Endothelial cell of umbilical vein (primary cell): ENCODE results near the gene ZNF804B.

ENCODE experiments used
- CTCF ChIP-seq, 2 donors: IDR thresholded peaks; 1 replicate in 1 of 2; 2 replicates in 1 of 2; pipeline ENCODE4 v1.5.1; 2011; ENCODE audit warnings: low read length in 2 of 2, mild to moderate bottlenecking in 2 of 2, moderate library complexity in 2 of 2, control low read depth in 1 of 2, inconsistent platforms in 1 of 2, low read depth in 1 of 2; ENCODE audit not compliant: insufficient read depth in 1 of 2; ENCODE audit errors: extremely low read depth in 1 of 2
- EZH2 ChIP-seq: IDR thresholded peaks from 2 replicates; pipeline ENCODE4 v1.6.1; 2012; ENCODE audit warnings: borderline replicate concordance, low read depth, mild to moderate bottlenecking, moderate library complexity, low read length, inconsistent platforms; ENCODE audit not compliant: severe bottlenecking
- MYC ChIP-seq: IDR thresholded peaks from one replicate; pipeline ENCODE4 v1.6.1; 2011; ENCODE audit warnings: mild to moderate bottlenecking, low read depth, low read length
- POLR2A ChIP-seq: IDR thresholded peaks from 2 replicates; pipeline ENCODE4 v1.6.1; 2012; ENCODE audit warnings: low read depth, mild to moderate bottlenecking, control low read depth, low read length

- no peak for TF ChIP-seq CTCF (IDR thresholded peaks at IDR 0.05; ENCODE audit: extremely low read depth in 1 of 2, insufficient read depth in 1 of 2, low read depth in 1 of 2, low read length in 2 of 2)
- no peak for TF ChIP-seq POLR2A
- TF ChIP-seq EZH2, result no peak
- TF ChIP-seq MYC, result no peak
Measured at GRCh38 chr7:89133357-89133756, 373.9 kb downstream of the ZNF804B start.
